T-helper 1 cell treated with Interleukin-12 subunit alpha and Interleukin-12 subunit beta and Interleukin-4 antibody, amounts not matched to agents 30 ng/mL and 1 ng/mL, for 36 hours (primary cell): Measurements from ENCODE around the gene WDR59. TPM values are rescaled to one million over a fixed set of nuclear protein-coding genes. Genes with fewer than 3 reads are reported as not detected.
"Not testable (repeated sequence)": the region's sequence is repeated elsewhere in the genome, so short reads cannot be mapped to it uniquely, and the experiment has no call there.

Experiments
- intact Hi-C: fragments of 100-400 bp; cut with micrococcal nuclease; formaldehyde crosslinking; loops from one replicate; pipeline ENCODE4 v1.15.1; 2024
- total RNA-seq: library from RNA; stranded (reverse); gene quantifications from 2 replicates; pipeline ENCODE4 v1.2.3, GENCODE V29; 2022

The WDR59 gene, protein sequence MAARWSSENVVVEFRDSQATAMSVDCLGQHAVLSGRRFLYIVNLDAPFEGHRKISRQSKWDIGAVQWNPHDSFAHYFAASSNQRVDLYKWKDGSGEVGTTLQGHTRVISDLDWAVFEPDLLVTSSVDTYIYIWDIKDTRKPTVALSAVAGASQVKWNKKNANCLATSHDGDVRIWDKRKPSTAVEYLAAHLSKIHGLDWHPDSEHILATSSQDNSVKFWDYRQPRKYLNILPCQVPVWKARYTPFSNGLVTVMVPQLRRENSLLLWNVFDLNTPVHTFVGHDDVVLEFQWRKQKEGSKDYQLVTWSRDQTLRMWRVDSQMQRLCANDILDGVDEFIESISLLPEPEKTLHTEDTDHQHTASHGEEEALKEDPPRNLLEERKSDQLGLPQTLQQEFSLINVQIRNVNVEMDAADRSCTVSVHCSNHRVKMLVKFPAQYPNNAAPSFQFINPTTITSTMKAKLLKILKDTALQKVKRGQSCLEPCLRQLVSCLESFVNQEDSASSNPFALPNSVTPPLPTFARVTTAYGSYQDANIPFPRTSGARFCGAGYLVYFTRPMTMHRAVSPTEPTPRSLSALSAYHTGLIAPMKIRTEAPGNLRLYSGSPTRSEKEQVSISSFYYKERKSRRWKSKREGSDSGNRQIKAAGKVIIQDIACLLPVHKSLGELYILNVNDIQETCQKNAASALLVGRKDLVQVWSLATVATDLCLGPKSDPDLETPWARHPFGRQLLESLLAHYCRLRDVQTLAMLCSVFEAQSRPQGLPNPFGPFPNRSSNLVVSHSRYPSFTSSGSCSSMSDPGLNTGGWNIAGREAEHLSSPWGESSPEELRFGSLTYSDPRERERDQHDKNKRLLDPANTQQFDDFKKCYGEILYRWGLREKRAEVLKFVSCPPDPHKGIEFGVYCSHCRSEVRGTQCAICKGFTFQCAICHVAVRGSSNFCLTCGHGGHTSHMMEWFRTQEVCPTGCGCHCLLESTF
- 86.1 and 87.0 TPM in 2 replicates for total RNA-seq

DNA sequence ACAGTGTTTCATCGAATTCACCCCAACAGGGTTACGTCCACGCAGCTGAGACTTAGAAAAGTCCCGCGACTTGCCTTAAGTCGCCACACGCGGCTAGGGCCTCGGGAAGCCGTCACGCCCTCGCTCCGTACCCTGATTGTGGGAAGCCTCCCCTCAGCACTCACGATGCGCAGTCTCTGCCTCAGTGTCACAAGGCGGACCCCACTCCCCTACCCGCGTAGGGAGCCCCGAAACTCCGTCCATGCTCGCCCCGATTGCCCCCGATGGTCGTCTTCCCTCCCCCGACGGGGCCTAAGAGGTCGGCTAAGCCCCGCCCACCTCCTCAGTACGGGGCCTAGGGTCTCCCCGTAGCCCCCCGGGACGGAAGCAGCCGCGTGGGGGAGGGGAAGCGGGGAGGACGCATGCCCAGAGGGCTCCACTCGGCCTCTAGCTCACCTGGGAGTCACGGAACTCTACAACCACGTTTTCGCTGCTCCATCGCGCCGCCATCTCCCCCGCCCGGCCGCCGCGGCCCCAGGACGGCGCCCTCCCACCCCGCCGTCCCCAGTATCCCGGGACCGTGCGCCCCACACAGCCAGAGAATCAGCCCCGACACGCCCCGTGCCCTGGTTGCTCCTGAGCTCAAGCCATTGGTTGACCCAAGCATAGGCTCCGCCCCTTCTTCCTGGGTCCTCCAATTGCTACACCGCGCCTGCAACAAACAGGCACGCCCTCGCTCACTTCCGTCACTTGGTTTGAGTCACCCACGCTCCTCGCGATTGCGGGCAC, at the start of gene WDR59:
Gene WDR59, minus strand, starts transcription at position 595 of the 768 bp plus-strand sequence. Its CDS starts 106 bp downstream, at position 489.
- intact Hi-C loops = loop anchor here (1.0 to 5.0 kb wide), 13 partner anchors 14 to 664 kb away; partner anchors contain the start of genes ADAT1, CFDP1, GABARAPL2 and RFWD3

DNA sequence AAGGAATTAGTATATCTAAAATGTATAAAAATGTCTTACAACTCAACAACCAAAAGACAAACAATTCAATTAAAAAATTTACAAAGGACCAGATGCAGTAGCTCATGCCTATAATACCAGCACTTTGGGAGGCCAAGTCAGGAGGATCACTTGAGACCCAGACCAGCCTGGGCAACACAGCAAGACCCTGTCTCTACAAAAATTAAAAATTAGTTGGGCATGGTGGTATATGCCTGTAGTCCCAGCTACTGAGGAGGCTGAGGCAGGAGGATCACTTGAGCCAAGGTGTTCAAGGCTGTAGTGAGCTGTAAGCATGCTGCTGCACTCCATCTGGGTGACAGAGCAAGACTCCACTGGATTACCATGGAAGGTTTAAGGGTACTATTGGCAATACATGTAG, 47.7 kb upstream of the WDR59 start:
- intact Hi-C loops = no loop called here

DNA sequence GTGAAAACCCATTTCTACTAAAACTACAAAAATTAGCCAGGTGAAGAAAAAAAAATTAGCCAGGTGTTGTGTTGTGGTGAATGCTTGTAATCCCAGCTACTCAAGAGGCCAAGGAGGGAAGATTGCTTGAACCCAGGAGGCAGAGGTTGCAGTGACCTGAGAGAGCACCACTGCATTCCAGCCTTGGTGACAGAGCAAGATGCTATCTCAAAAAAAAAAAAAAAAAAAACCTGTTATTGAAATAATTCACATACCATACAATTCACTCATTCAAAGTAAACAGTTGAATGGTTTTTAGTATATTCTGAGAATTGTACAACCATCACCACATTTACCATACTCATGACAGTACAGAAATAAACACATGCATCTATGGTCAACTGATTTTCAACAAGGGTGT, 44.9 kb upstream of the WDR59 start:
- intact Hi-C loops = no loop called here

DNA sequence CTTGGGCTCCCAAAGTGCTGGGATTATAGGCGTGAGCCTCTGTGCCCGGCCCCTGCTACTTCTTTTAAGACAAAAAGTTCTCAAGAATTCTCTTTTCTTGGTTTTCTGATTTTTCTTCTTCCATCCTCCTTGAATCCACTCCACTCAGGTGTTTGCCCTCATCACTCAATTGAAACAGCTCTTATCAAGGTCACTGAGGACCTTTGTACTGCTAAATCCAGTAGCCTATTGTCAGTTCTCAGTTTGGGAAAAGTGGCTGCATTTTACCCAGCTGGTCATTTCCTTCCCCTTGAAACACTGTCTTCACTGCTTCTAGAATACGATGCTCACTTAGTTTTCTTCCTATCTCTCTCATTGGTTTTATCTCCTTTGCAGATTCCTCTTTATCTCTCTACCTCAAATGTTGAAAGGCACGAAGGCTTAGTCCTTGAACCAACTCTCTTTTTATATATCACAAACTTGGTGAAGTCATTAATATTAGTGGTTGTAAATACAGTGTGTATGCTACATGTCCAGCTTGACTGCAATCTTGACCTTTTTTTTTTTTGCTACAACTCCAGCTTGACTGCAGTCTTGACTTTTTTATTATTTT, 43.7 kb upstream of the WDR59 start:
- intact Hi-C loops = no loop called here

DNA sequence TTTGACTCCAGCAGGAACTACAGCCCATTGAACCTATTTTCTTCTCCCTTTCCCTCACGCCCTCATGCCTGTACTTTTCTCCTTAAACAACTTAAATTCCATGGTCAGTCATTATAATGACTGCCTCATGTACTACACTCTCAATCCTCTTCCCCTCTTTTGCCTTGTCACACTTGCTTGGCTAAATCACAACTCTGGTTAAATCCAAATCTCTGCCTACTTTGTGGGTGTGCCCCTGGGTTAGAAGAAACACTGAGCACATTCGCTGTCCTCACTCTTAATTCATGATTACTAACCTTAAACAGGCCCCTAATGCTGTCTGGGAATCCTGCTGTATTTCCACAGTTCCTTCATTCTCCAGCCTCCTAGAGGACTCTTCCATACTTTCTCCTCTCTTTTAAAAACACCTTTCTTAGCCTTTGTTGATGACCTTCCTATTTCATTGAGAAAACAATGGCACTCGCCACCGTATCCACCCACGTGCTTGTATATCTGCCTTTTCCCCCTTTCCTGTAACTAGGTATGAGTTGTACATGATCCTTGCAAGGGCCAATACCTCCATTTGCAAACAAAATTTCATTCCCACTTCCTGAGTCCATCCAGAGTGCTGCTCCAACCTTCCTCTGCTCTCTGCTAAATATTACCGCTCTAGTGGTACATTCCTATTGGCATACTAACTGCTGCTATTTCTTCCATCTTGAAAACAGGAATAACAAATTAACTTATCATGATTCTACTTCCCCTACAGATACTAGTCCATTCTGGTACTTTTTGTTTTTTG, 42.8 kb upstream of the WDR59 start:
- intact Hi-C loops = no loop called here

DNA sequence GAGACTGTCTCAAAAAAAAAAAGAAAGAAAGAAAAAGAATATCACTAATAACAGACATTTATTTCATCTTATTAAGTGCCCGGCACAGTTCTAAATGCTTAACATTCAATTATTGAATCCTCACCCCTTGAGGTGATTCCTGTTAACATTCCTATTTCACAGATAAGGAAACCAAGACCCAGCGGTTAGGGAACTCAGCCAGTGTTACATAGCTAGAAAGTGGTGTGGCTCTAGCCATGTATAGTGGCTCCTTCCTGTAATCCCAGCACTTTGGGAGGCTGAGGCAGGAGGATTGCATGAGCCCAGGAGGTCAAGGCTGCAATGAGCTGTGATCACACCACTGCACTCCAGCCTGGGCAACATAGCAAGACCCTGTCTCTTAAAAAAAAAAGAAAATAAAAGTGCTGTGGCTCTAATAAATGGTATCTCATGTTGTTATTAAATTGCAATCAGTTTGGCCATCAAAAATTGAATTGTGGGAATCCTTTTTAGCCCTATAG, 42.0 kb upstream of the WDR59 start:
- intact Hi-C loops = no loop called here

DNA sequence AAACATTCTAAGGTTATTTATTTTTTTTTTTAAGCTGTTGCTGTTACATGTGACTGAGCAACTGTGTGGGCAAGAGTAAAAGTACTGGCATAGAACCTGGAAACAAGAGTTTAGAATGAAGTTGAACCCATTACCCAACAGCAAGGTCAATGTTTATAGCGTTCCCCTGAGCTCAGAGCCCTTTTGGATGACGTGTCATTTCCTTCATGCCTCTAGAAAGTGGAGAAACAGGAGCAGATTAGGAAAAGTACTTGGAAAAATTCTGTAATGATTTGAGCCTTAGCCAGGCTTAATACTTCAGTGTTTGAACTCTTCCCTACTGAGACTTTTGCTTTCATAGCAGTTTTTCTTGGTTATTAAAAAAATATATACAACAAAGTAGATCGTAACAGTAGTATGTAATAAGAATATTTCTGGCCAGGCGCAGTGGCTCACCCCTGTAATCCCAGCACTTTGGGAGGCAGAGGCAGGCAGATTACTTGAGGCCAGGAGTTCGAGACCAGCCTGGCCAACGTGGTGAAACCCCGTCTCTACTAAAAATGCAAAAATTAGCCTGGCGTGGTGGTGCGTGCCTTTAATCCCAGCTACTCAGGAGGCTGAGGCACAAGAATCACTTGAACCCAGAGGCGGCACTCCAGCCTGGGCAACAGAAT, 41.4 kb upstream of the WDR59 start:
- intact Hi-C loops = not testable (repeated sequence)

DNA sequence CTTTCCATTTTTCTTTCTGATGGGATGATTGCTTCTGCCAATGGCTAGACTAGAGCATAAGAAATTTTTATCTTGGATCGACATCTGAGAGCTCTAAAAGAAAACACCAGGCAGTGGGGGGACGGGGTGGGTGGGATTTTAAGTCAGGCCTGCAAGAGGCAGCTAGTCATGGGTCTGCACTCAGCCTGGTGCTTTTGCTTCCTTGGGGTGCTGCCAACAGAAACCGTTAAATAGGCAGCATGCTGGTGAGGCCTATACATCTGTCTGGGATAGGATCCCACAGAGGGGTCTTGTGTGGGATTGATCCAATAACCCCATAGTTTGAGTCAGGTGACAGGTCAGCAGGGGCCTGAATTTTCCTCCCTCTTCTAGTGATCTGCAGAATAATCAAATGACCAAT, 40.8 kb upstream of the WDR59 start:
- intact Hi-C loops = no loop called here

DNA sequence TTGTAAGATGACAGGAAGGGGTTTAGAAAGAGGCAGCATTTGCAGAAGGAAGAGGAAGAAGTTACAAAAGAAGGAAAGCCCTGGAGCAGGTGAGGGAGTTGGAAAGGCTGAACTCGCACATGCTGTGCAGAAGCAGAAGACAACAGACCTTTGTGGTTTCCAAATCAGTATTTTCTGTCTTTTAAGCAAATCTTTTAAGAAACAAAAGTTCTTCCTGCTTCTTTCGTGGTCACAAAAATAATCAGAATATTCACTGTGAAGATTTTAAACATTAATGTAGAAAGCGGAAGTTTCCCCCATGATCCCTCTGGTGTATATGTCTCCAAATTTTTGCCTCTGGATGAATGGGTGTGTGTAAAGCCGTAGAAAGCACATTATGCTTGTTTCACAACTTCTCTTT, 39.7 kb upstream of the WDR59 start:
- intact Hi-C loops = no loop called here

DNA sequence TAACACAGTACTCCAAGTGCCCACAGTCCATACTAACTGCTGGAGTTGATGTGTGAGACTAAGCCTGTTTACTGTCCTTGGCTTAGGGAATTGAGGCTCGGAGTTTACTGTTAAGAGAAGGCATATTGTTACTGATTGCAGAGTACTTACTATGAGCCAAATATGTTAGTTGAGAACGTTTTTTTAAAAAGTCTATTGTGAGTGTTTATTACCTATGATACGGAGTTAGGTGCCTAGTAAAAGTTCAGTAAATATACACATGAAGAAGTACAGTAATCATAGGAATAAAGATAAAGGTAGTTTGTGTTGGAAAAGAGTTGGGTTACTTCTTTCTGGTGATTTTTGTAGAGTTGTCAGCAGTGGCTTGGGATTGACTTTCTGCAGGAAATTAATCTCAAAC, 39.3 kb upstream of the WDR59 start:
- intact Hi-C loops = no loop called here

DNA sequence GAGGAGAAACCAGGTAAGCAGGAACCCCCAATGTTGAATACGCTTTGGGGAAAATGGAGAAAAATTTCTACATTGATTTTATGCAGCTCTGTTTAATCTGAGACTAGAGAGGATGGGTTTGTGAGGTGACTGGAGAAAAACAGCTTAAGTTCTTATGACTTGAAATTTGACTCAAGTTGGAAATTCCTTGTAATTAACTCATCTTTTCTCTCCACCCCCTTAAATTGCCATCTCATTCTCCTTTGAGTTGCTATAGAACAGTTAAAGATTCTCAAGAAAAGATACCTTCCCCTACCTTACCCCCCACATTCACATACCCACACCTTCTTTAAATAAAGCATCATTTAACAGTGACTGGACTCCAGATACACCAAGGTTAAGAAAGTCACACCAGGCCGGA, 38.1 kb upstream of the WDR59 start:
- intact Hi-C loops = no loop called here

DNA sequence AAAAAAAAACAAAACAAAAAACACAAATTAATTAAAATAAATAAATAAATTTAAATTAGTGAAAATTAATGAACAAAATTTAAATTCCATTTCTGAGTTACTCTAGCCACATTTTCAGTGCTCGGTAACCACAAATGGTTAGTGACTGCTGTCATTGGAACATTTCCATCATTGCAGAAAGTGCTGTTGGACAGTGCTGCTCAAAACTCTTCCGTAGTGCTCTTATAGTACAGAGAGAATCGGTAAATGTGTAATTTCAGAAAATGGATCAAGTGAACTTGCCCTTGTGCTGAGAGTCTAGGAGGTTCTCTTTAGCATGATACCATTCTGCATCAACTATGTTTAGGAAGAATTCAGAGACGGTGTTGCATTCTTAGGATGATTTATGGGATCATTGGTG, 37.6 kb upstream of the WDR59 start:
- intact Hi-C loops = no loop called here

DNA sequence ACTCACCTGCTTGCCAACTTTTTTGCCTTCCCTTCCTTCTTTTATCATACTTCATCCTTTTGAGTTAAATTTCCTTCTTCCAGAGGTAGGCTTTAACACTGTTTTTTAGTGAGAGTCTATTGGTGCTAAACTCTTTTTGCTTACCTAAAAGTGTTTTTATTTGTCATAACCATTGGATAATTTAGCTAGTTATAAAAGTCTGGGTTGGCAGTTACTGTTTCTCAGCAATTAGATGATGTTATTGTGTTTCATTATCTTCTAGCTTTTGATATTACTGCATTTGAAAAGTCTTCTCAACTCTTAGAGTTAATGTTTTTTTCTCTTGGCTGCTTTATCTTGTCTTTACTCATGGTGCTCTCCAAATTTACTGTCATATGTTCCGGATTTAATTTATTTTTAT, 36.5 kb upstream of the WDR59 start:
- intact Hi-C loops = no loop called here

DNA sequence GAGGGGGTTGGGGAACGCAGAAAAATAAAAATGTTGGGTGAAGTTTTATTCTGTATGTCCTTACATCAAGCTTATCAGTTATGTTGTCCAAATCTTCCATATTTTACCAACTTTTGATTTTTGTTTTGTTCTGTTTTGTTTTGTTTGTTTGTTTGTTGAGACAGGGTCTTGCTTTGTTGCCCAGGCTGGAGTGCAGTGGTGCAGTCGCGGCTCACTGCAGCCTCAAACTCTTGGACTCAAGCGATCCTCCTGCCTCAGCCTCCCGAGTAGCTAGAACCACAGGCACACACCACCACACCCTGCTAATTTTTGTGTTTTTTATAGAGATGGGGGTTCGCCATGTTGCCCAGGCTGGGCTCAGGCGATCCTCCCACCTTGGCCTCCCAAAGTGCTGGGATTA, 34.7 kb upstream of the WDR59 start:
- intact Hi-C loops = no loop called here

DNA sequence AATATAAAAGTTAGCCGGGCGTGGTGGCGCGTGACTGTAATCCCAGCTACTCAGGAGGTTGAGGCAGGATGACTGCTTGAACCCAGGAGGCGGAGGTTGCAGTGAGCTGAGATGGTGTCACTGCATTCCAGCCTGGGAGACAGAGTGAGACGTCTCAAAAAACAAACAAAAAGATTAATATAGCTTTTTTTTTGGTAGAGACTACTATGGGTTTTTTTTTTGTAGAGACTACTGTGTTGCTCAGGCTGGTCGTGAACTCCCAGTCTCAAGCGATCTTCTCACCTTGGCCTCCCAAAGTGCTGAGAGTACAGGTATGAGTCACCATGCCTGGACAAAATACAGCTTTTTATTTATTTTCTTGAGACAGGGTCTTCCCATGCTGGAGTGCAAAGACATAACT, 34.1 kb upstream of the WDR59 start:
- intact Hi-C loops = no loop called here

DNA sequence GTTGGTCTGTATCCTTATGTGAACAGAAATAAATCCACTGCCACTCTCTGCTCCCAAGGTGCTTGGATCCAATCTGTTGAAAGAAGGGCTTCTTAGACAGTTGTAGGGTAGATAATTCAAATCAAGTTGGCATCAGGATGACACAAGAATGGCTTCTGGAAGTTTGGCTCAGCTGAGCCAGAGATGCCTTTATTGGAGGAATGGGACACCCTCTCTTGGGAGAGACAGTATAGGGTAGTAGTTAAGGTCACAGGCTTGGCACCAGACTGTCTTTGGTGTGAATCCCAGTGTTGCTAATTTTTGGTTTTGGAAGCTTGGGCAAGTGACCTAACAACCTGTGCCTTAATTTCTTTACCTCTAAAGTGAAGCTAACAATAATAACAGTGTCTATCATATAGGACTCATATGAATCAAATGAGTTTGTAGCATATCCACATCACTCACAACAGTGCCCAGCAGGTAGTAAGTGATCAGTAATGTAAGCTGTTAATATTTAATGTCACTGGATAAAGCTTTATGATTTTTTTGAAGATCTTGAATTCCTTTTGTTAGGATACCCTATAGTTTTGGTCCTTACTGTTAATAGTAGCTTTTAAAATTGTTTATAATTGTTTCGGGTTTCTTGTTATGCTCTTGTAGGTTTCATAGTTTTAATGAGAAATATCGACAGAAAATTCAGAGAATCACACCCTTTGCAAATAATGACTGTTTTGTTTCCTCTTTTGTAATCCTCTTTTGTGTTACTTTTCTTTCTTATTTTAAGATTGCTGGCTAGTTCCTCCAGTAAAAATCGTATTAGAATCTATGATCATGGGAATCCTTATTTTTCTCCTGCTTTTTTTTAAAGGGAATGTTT, 33.0 kb upstream of the WDR59 start:
- intact Hi-C loops = no loop called here

DNA sequence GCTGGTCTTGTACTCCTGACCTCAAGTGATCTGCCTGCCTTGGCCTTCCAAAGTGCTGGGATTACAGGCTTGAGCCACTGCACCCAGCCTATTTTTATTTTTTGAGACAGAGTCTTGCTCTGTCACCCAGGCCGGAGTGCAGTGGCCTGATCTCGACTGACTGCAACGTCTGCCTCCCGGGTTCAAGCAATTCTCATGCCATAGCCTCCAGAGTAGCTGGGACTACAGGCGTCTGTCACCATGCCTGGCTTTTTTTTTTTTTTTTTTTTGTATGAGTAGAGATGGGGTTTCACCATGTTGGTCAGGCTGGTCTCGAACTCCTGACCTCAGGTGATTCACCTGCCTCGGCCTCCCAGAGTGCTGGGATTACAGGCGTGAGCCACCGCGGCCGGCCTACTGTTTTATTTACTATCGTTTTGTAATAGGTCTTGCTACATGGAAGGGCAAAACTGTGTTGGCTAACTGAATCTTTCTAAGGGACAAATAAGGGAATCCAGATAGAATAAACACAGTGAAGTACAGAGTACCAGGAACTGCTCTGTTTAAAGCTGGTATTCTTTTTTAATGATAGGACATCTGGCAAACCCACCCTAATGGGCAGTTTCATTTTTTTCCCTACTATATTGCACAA, 31.6 kb upstream of the WDR59 start:
- intact Hi-C loops = not testable (repeated sequence)

DNA sequence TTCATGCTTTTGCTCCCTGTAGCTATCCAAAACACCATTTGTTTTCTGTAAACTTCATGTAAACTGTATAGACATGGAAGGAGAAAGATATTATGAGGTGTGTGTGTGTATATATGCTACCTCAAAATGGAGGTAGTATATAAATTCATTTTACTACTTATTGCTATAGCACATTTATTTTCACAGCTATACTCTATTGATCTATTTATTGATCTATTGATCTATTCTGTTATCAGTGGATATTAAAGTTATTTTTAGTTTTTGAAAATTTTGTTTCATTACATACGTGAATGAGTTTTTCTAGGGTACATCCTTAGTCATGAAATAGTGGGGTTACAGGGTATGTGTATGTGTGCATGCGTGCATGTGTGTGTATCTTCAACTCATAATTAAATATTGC, 29.4 kb upstream of the WDR59 start:
- intact Hi-C loops = no loop called here
